ENCODE data around the gene TRPM4. TPM values are rescaled to one million over a fixed set of nuclear protein-coding genes. Genes with fewer than 3 reads are reported as not detected.

TRPM4 gene
- total and polyA plus RNA-seq, 8 donors, result 11.8 to 47.1 (median 18.7) TPM

- WGBS, 2 donors, result 92 to 94% methylated on average over 6 of the region's 6 CpGs
- intact Hi-C loops (cut with DNase I), result no loop called here
- DNase-seq (no peak), FAIRE-seq (no peak), ATAC-seq (no peak)
- TF ChIP-seq, protein P1, sequence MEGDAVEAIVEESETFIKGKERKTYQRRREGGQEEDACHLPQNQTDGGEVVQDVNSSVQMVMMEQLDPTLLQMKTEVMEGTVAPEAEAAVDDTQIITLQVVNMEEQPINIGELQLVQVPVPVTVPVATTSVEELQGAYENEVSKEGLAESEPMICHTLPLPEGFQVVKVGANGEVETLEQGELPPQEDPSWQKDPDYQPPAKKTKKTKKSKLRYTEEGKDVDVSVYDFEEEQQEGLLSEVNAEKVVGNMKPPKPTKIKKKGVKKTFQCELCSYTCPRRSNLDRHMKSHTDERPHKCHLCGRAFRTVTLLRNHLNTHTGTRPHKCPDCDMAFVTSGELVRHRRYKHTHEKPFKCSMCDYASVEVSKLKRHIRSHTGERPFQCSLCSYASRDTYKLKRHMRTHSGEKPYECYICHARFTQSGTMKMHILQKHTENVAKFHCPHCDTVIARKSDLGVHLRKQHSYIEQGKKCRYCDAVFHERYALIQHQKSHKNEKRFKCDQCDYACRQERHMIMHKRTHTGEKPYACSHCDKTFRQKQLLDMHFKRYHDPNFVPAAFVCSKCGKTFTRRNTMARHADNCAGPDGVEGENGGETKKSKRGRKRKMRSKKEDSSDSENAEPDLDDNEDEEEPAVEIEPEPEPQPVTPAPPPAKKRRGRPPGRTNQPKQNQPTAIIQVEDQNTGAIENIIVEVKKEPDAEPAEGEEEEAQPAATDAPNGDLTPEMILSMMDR (IDR thresholded peaks at IDR 0.05), result no peak
- no peak overlapping the region for H3K4me3 ChIP-seq
- no peaks in the 10 kb centered on the region for H3K36me3 ChIP-seq
- no peak overlapping the region for H3K27ac ChIP-seq
- peaks cover 6 to 14% (median 9%) of the 10 kb centered on the region in 3 donors for H3K4me1 ChIP-seq
- no peaks in the 10 kb centered on the region for H3K9me3 ChIP-seq
- no peaks in the 10 kb centered on the region for H3K27me3 ChIP-seq
Observed at GRCh38 chr19:49154279-49154678, 3.3 kb upstream of the TRPM4 start.

DNA sequence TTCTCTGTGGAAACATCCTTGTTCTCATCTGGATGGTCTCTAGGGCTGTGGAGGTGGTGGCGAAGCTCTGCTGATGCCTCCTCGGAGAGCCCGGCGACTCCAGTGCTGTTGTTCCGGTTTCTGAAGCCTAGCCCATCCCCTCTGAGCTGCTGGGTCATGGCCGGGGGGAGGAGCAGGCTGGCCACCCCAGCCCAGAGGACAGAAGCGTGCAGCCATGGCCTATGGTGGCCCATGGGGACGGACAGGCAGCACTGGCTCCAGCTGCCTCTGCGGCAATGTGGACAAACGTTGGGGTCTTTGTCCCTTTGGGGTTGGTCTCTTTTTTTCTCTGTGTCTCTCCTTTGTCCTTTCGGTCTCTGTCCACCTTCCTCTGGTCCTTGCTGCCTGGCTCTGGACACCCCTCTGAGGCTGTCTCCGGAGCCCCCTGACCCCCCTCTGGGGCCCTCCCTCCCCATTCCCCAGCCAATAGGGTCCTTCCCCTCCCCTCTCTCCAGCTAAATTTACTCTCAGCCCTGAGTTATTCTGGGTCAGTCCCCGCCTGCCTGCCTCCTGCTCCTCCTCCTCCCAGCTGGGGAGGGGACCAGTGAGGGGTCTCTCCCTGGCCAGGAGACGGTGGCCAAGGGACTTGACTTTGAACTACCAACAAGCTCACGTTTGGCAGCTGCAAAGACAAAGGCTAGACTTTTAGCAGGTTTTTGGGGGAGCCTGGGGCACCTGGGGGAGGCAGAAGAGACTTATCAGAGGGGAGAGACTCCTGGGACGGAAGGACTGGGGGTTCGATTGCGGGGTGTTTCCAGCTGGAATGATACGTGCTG is 2.4 kb upstream of the TRPM4 start, which contains the start of gene HRC:
Gene HRC (minus strand): TSS at position 392 of the 815 bp plus-strand sequence. CDS start 159 bp downstream, at position 233.
- H3K27me3 ChIP-seq, result no peaks in the 10 kb centered on the region
- no peak for FAIRE-seq
- no peaks in the 10 kb centered on the region for H3K36me3 ChIP-seq
- H3K9me3 ChIP-seq, result no peaks in the 10 kb centered on the region
- no peak within 1 kb of the TSS for H3K27ac ChIP-seq
- 78 to 82% methylated on average over 16 to 19 of the region's 19 CpGs for WGBS, 2 donors
- intact Hi-C loops (cut with DNase I), result no loop called here
- H3K4me1 ChIP-seq, result peaks cover 6 to 14% (median 9%) of the 10 kb centered on the region in 3 donors
- DNase-seq, result no peak
- TF ChIP-seq, protein P1 (IDR thresholded peaks at IDR 0.05), result no peak
- ATAC-seq, result no peak
- H3K4me3 ChIP-seq, result no peak within 1 kb of the TSS

GRCh38 chr19:49155820-49156346 is 1.7 kb upstream of the TRPM4 start:
- no peak for ATAC-seq
- WGBS, 2 donors, result 64 to 77% methylated on average over 3 to 4 of the region's 4 CpGs
- Histone ChIP-seq H3K9me3 (no peaks in the 10 kb centered on the region), H3K27ac (no peak overlapping the region), H3K27me3 (no peaks in the 10 kb centered on the region), H3K4me3 (no peak overlapping the region), H3K36me3 (no peaks in the 10 kb centered on the region), H3K4me1 (peaks cover 6 to 12% (median 9%) of the 10 kb centered on the region in 3 donors)
- no peak for DNase-seq
- TF ChIP-seq, protein P1 (IDR thresholded peaks at IDR 0.05), result no peak
- intact Hi-C loops (cut with DNase I), result no loop called here
- no peak for FAIRE-seq

DNA sequence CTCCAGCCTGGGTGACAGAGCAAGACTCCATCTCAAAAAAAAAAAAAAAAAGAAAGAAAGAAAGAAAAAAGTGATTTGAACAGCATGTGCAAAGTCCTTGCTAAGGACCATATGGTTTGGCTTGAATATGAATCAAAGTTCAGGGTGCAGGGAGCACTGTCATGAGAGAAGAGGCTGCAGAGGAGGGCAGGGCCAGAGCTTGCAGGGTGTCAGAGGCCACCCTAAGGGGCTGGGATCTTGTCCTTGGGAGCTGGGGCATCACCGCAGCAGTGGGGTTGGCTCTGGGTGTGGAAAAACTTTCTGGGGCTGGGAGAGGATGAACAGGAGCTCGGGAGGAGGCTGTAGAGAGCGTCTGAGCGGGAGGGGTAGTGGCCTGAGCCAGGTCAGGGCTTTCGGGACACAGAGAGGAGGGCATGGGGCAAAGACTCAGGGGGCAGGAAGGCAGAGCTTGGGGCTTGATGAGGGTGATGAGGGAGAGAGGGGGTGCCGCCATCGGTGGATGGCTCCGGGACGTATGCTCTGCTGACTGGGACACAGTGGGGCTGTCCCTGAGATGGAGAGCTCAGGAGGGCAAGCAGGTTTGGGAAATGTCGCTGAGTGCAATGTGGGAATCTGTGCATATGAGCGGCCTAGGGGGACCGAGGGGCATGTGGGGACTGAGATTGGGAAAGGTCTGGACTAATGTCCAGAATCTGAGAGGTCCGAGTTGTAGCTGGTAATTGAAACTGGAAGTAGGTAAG is 3.0 kb downstream of the TRPM4 start:
- H3K27ac ChIP-seq, result no peak overlapping the region
- FAIRE-seq, result no peak
- intact Hi-C loops (cut with DNase I), result no loop called here

More for the DNA sequence above, 3.0 kb downstream of the TRPM4 start:
- Histone ChIP-seq H3K4me1 (peaks cover 5 to 17% (median 12%) of the 10 kb centered on the region in 3 donors), H3K27me3 (no peaks in the 10 kb centered on the region), H3K9me3 (no peaks in the 10 kb centered on the region), H3K4me3 (no peak overlapping the region), H3K36me3 (no peaks in the 10 kb centered on the region)
- no peak for DNase-seq
- TF ChIP-seq, protein P1 (IDR thresholded peaks at IDR 0.05), result no peak
- 92 to 94% methylated on average over 13 of the region's 13 CpGs for WGBS, 2 donors
- no peak for ATAC-seq

Measured in pancreas (tissue), 10 donors.